Stimulated activated CD4-positive, alpha-beta T cell treated with anti-CD3 and anti-CD28 coated beads, Interleukin-4, amount 100 ng/mL, for 24 hours (primary cell): ENCODE data around the gene TRAPPC8.
A peak's percentile ranks its signal among the peaks of the same experiment; 100 is the strongest.
"Not testable (repeated sequence)": the region's sequence is repeated elsewhere in the genome, so short reads cannot be mapped to it uniquely, and the experiment has no call there.

Experiments
- DNase-seq: peaks from one replicate; pipeline ENCODE4 v3.0.0-alpha.2; 2020

TRAPPC8 gene, protein sequence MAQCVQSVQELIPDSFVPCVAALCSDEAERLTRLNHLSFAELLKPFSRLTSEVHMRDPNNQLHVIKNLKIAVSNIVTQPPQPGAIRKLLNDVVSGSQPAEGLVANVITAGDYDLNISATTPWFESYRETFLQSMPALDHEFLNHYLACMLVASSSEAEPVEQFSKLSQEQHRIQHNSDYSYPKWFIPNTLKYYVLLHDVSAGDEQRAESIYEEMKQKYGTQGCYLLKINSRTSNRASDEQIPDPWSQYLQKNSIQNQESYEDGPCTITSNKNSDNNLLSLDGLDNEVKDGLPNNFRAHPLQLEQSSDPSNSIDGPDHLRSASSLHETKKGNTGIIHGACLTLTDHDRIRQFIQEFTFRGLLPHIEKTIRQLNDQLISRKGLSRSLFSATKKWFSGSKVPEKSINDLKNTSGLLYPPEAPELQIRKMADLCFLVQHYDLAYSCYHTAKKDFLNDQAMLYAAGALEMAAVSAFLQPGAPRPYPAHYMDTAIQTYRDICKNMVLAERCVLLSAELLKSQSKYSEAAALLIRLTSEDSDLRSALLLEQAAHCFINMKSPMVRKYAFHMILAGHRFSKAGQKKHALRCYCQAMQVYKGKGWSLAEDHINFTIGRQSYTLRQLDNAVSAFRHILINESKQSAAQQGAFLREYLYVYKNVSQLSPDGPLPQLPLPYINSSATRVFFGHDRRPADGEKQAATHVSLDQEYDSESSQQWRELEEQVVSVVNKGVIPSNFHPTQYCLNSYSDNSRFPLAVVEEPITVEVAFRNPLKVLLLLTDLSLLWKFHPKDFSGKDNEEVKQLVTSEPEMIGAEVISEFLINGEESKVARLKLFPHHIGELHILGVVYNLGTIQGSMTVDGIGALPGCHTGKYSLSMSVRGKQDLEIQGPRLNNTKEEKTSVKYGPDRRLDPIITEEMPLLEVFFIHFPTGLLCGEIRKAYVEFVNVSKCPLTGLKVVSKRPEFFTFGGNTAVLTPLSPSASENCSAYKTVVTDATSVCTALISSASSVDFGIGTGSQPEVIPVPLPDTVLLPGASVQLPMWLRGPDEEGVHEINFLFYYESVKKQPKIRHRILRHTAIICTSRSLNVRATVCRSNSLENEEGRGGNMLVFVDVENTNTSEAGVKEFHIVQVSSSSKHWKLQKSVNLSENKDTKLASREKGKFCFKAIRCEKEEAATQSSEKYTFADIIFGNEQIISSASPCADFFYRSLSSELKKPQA (N-terminal part only)

DNA sequence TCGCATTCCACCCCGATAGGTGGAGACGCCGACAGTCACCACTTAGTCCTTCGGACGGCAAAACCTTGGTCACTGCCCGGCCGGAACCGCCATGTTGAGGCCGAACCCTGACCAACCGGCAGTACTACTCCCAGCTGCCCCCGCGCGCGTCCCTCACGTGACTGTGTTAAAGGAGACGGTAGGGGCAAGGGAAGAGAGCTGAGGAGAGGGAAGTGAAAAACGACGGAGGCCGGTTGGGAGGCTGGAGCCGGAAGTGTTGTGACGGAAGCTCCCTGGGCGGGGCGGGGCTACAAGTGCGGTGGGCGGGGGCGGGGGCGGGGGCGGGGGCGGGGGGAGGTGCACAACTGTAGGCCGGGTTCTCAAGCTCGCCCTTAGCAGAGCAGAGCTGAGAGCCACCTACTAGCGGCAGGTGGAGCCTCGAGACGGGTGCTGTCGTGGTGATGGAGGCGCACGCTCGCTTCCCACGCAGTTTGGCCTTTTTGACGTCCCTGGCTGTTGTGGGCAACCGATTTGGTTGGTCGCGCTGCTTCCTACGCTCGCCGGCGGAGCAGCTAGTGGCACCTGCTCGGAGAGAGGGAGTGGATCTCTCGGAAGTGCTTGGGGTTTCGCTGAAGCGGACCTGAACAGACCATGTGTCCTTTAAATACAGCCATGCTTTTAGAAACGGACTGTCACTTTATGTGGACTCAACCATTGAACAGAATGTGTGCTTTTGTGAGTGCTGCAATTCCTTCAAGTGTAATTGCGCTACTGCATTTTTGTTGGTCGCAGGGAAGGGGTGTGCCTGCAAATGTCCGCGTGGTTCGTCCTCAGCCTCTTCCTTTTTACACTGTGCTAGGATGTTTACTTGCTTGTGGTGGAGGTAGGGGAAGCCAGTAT, at the start of gene TRAPPC8:
TRAPPC8 (minus strand) TSS at position 130 of the 879 bp plus-strand sequence. CDS start 364 bp downstream, outside the sequence.
- peak; percentile 92 for DNase-seq

DNA sequence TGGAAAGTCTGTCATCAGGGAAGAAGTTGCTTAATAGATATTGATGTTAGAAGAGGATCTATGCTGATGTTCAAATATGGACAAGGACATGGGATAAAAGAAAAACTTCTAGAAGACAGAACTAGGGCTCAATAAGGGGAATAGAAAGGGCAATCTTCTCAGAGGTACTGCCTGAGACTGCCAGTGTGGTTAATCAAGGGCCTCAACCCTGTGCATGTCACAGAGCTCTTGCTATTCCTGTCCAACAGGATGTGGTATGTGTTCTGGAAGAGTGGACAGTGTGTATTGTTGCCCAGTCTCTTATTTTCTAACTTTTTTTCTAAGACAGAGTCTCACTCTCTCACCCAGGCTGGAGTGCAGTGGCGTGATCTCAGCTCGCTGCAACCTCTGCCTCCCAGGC, 47.9 kb upstream of the TRAPPC8 start:
- DNase-seq = no peak

DNA sequence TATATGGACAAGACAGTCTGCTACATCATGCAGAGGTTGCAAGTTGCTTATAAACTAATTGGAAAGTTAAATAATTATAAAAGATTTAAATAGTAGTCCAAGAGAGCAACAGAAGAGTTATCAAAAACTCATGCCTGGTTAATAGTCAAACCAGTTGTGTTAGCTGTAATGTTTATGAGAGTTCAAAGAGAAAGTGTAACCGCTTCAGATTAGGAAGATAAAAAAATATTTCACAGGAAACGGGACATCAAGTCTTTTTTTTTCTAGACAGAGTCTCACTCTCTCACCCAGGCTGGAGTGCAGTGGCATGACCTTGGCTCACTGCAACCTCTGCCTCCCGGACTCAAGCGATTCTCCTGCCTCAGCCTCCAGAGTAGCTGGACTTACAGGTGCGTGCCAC, 41.0 kb upstream of the TRAPPC8 start:
- DNase-seq = no peak

DNA sequence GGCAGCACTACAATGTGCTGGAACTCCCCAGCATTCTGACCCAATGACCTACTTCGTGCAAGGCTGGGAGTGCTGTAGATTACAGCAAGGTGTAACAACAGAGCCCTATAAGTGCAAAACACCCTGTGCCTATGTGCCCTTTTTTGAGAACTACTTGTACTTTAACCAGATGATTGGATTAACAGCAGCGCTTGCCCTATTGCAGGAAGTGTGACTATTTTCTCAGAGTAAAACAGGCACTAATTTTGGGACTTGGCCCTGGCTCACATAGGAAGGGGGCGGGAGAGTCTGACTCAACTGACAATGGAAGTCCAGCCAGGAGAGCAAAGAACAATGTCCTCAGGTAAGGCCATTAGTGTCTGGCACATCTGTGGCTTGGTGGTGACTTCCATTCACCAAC, 40.1 kb upstream of the TRAPPC8 start:
- no peak for DNase-seq

DNA sequence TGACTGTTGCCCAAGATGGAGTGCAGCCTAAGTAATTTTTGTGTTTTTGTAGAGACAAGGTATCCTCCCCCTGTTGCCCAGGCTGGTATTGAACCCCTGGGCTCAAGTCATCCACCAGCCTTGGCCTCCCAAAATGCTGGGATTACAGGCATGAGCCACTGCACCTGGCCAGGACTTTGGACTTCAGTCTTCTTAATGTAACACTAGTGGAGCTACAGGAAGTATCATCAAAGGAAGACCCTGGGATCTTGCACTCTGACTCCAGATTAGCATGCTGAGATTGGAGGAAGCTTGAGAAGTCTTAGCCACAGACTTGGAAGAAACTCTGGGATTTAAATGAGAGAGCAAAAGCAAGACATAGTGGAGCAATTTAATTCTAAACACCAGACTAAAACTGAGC, 37.9 kb upstream of the TRAPPC8 start:
- DNase-seq = no peak

DNA sequence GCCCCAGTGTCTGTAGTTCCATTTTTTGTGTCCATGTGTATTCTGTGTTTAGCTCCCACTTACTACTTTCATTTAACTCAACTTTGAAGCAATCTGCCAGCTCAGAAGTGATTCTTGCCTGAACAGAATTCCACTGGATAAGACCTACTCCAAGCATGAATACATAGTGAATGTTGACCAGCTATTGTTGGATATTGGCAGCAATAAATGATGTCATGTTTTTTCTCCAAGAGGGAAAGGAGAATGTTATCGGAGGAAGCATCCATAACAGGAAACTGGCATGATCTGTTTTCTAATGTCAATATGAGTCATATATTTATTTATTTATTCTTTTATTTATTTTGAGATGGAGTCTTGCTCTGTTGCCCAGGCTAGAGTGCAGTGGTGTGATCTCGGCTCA, 36.8 kb upstream of the TRAPPC8 start:
- DNase-seq = no peak

DNA sequence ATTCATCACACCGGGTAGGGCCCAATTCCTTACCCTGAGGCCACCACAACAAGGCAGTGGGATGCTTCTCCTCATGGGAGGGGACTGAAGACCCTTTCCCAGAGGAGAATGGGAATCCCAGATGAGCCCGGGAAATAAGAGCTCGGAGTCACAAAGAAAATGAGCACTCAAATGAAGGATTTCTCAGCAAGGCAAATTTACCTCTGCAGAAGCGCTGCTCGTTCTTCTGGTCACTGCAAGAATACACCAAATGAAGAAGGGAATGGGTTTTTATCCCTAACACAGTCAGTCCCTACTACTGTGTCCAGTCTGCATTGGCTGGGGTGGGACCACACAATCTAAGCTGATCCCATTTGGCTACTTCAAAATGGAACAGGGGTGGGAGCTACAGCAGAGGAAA, 35.7 kb upstream of the TRAPPC8 start:
- DNase-seq = no peak

DNA sequence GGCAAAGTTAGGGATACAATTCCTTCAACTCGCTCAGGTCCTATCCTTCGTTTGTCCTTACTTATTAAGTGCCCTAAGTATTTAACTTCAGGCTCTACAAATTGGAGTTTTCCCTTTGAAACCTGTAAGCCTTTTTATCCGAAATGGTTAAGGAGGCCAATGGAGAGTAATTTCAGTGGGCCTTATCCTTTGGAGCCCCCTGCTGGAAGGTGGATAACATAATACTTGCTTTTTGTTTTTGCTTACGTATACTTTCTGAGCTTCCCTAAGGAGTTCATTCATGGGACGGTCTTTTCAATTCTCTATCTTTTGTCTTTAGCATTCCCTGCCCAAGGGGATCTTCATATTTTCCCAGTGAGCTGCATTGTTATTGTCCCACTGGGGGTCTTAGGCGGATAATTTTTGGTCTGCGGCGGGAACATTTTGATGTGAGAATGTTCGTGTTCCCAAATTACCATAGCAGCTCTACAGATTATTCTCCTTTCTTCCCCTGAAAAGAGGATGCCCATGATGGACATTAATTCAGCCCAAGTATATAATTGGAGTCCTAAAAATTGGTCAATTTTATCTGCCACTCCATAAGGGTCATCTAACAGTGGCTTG, 34.4 kb upstream of the TRAPPC8 start:
- peak; percentile 29 for DNase-seq

DNA sequence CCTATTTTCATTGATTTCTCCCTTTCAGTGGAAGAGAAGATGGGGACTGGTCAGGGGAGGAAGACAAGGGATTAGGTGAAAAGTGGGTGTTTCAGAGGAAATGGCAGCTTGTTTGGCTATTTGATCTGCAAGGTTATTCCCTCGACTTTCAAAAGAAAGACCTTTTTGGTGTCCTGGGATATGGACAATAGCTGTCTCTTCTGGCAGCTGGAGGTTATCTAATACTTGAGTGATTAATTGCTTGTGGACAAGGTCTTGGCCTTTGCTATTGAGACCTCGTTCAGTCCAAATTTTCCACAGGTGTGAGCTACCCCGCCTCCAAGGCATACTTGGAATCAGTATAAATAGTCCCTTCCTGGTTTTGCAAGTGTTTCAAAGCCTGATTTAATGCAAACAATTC, 33.3 kb upstream of the TRAPPC8 start:
- DNase-seq = no peak

DNA sequence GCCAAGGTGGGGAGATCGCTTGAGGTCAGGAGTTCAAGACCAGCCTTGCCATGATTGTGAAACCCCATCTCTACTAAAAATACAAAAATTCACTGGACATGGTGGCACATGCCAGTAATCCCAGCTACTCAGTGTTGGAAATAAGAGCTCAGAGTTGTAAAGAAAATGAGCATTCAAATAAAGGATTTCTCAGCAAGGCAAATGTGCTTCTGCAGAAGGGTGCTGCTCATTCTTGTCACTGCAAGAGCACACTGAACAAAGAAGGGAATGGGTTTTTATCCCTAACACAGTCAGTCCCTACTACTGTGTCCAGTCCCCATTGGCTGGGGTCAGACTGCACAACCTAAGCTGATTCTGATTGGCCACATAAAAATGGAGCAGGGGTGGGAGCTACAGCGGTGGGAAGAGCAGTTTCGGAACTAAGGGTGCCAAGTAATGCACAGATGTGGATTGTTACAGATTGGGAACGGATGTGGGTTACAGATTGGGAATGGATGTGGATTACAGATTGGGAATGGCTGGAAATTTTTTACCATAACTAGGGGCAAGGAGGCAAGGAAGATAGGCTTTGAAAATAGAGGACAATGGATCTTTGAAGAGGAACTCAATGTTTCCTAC, 31.1 kb upstream of the TRAPPC8 start:
- DNase-seq = no peak

DNA sequence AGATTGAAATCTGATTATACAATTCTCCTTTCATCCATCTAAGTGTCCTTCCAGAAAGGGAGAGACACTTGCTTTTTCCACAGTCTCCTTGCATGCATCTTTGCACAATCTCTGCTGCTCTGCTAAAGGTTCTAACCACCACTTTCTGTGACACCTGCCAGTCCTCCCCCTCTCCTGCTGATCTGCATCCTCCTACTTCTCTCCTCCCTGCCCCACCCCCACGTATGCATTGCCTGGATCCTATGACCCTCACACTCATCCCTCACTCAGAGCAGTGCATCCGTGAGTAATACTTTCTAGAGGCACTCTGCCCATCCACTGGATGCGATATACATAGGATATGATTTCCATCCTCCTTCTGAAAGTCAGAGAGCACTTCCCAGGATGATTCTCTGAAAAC, 27.7 kb upstream of the TRAPPC8 start:
- DNase-seq = no peak

DNA sequence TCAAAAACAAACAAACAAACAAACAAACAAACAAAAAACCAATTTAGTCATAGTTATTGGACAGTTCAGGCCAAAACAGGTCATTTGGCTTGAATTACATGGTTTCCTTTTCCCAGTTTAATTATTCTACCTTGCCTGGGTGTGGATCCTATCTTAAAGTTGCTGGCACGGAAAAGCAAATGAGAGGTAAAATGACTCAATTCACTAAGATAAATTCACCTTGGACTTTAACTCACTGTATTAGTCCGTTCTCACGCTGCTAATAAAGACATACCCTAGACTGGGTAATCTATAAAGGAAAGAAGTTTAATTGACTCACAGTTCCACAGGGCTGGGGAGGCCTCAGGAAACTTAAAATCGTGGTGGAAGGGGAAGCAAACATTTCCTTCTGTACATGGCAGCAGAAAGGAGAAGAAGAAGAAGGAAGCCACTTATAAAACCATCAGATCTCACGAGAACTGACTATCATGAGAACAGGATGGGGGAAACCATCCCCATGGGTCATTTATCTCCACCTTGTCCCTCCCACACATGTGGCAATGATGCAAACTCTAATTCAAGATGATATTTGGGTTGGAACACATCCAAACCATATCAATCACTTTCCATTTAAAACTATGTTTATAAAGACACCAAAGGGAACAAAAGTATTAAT, 22.5 kb upstream of the TRAPPC8 start:
- no peak for DNase-seq

DNA sequence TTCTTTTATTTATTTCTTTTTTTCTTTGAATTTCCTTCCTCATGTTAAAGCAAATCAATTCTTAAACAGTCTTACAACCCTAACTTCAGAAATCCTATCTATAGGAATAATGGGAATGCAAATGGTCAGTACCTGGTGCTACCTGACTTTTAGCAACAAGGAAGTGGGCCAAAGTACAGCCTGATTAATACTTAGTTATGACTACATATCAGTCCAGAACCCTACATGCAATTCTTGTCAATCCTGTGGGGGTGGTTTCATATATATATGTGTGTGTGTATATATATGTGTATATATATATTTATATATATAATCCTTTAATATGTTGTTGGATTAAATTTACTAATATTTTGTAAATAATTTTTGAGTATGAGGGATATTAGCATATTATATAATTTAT, 14.8 kb upstream of the TRAPPC8 start:
- DNase-seq = no peak

DNA sequence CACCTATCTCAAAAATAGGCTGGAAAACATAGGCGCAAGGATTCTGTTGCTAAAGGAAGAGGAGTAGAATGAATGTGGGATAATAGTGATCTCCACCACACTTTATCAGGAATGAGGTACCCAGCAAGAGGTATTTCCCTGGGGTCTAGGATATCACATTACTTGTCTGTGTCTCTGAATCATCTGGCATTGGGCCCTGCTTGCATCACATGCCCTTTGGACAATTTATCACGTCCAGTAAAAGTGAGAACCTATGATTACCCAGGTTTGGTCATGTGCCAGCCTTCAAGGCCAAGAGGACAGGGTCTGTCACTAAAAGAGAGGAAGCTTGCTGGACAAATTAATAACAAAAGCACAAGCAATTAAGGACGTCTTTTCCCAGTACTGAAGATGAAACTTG, 11.4 kb upstream of the TRAPPC8 start:
- no peak for DNase-seq

DNA sequence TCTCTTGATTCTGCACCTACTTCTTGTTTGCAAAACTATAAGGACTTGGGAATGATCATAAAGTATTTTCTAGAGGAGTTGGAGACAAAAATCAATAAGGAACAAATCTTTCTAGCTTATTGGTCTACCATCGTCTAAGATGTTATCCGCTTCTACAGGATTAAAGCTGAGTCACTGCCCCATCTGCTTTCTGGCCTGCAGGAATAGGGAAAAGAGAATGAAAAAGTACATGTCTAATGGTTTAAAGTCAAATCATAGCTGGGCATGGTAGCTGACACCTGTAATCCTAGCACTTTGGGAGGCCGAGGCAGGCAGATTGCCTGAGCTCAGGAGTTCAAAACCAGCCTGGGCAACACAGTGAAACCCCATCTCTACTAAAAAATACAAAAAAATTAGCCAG, 10.8 kb upstream of the TRAPPC8 start:
- DNase-seq = not testable (repeated sequence)

DNA sequence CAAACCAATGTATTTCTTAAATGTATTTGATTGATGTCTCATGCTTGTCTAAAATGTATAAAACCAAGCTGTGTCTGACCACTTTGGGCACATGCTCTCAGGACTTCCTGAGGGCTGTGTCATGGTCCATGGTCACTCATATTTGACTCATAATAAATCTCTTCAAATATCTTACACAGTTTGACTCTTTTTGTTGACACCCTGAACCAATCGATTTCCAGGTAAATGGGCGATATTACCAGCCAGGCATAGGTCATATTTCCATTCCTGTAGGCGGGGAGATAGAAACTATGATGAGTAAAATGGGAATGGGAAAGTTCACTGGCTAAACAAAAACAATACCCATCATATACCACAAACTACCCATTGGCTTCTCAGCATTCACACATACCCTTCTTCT, 9.3 kb upstream of the TRAPPC8 start:
- DNase-seq = no peak

DNA sequence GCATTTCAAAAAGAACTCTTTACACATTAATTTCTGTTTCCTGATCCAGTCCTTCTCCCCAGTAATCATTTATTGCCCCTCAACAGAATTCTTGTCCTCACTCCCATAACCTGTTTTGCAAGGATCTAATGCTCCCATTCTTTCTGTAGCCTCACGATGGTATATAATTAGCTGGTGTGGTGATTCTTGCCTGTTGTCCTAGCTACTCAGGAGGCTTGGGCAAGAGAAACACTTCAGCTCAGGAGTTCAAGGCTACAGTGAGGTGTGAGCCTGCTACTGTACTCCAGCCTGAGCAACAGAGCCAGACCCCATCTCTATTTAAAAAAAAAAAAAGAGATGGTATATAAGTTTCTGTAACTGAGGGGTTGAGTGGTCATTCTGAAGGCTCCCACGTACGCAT, 7.7 kb upstream of the TRAPPC8 start:
- no peak for DNase-seq

DNA sequence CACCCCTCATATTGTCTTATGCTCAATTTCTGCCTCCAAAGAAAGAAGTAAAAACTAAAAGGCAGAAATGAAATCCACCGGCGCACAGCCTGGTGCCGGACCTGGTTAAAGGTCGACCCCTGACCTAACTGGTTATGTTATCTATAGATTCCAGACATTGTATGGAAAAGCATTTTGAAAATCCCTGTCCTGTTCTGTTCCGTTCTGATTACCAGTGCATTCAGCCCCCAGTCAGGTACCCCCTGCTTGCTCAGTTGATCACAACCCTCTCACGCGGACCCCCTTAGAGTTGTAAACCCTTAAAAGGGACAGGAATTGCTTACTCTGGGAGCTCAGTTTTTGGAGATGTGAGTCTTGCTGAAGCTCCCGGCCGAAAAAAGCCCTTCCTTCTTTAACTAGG, 5.4 kb upstream of the TRAPPC8 start:
- not testable (repeated sequence) for DNase-seq

DNA sequence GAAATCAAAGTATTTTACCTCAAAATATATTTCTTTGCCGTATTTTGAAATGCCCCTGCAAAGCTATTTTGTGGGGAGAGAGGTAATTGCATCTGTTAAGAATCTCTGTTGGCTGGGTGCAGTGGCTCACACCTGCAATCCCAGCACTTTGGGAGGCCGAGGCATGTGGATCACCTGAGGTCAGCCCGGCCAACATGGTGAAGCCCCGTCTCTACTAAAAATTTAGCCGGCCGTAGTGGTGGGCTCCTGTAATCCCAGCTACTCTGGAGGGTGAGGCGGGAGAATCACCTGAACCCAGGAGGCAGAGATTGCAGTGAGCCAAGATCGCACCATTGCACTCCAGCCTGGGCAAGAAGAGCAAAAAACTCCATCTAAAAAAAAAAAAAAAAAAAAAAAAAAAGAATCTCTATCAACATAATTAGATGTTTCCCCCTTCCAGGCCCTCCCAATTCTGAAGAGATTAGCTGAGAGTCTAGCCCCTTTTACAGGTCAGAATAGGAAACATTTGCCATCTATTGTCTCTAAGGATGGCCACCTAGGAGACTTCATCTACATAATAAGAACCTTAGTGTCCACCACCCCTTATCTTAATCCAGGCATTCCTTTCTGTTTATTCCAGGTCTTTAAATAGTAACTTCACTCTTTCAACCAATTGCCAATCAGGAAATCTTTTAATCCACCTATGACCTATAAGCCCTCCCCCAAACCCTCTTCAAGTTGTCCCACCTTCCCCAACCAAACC, 3.5 kb upstream of the TRAPPC8 start:
- no peak for DNase-seq
